LoVo (cell line): ENCODE data around the gene FLRT3.

Experiments used
- DNase-seq: peaks from one replicate; pipeline ENCODE4 v3.0.0-alpha.2; 2016; ENCODE audit warnings: low spot score

The FLRT3 gene

GRCh38 chr20:14337400-14338171, at the start of gene FLRT3:
FLRT3 (minus strand) TSS chr20:14337612; CDS start chr20:14327506, 10,106 bp downstream.
- peak; percentile 90 for DNase-seq

DNA sequence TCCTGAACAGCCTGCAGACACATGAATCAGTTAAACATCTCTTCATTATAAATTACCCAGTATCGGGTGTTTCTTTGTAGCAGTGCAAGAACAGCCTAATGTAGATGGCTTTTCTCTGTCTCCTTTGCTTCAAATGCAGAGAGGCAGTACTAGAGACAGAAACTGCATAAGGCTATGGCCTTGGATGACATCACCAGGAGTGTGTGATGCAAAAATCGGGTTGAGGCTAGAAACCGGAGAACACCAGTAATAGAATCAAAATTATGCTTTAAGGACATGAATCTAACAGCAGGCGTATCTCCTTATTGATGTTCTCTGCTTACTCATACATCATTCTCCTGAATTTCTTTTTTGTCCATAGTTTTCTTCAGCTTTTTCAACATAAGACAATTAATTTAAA, 49.3 kb upstream of the FLRT3 start:
- no peak for DNase-seq

DNA sequence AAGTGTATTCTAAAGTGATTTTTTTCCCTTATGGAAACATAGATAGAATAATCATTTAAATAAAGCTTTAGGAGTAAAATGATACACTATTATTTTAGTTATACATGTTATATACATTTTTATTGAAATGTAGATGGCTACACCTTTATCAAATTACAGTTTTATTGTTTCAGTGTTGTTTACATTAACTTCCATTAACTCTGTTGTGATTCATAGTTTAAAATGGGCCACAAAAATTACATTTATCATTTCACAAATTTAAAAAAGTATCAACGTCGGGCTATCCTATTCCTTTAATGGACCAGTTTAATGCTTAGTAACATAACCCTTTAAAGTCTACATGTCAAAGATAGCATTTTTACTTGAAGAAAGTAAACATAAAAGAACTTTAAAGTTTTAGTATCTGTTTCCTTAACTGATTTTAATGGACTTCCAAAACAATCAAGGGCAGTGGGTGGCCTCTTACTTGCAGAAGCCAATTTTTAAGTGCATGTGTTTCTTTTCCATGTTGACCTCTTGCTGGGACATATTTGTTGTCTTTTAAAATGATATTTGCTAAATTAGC, 47.8 kb upstream of the FLRT3 start:
- no peak for DNase-seq

DNA sequence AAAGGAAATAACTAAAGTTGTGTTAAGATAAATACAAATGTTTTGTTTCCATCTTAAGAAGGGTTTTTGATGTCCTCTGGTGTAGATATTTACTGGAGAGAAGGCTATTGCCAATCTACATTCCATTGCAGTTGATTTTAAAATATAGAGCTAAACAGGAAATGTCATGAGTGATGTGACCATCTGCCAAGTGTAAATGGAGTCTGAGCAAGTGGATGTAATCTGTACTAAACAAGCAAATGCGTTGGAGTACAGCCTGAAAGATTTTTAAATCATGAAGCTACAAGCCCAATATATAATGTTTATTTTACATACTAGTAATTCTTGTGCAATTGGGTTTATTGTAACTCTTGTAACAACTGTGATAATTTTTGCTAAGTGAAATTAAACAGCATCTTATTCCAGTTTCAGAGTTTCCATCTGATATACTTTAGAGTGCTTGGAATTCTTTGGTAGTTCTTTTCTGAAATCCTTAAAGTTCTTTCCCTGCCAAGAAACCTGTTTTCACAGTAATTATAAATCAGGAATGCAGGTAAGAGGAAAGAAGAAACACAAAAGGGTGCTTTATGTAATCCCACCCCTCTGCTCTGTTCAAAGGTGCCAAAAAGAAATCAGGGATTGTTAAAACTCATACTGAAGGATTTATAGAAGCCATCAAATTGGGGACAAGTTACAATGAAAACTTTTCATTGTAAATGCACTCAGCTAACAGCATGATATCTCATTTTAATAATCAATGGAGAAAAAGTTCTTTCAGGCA, 47.2 kb upstream of the FLRT3 start:
- DNase-seq = no peak

DNA sequence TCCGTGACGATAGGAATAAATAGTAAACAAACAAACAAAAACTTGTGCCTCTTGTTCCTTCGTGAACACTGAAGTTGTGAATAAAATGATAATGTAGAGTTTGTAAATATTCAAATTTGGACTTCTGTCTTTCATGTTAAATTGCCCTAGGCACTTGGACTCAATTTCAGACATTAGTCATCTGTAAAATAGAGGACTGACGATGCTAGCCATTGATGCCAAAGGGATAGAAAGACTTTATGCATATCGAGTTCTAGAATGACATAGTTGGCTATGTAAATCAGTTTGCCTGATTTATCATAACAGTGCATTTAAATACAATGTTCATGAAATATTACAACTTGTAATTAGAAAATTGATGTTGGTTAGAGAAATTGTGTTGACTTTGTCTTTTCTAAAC, 45.9 kb upstream of the FLRT3 start:
- DNase-seq = no peak

DNA sequence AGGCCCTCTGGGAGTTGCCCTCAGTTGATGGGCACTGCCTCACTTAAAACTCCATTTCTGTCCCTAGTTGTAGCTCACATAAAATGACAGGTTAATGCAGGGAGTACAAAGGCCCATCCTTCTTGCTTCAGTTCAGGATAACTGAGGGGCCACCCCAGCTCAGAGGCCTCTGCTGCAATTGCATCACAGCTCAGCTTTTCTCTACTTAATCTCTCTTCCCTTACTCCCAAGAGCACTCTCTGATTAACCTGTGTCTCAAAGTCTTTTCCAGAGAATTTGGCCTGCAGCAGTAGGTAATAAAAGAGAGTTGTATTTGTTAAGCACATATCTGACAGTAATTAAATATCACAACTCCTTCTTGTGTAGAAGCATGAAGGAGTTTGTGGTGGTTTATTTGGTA, 40.9 kb upstream of the FLRT3 start:
- DNase-seq = no peak

- DNase-seq = no peak
Measured at GRCh38 chr20:14375416-14375985, 38.1 kb upstream of the FLRT3 start.

GRCh38 chr20:14374196-14374595, 36.8 kb upstream of the FLRT3 start:
- no peak for DNase-seq

DNA sequence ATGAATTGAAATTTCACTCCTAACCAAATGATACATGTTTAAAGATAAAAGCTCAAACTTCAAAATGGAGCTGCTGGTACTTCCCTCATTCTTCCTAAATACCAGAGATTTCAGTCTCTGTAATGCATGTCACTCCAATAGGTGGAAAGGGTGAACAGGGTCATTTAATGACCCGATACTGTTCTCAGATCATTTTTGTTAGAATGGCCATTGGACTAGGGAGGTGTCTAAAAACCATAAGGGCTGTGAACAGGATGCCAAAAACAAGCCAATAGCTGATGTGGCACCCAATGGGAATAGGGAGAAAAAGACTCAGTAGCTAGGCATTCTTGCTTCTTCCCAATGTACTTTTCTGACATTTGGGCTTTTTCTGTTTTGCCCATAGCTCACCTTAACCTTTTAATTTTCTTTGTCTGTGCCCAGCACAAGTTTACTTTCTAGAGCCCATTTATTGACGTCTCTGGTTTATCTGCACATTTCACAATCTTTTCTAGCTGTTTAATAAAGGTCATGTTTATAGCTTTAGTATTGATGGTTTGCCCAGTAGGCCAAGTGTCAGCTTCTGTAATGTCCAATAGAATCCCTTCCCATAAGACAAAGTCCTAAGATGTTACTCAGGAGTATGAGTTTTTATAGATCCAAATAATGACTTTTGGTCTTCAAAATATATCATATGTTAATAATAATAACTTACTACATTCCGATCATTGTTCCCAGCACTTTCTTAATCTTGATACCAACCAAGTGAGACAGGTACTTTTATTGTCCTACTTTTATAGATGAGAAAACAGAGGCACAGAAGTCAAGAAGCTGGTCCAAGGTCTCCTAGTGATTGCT, 24.3 kb upstream of the FLRT3 start:
- DNase-seq = no peak

DNA sequence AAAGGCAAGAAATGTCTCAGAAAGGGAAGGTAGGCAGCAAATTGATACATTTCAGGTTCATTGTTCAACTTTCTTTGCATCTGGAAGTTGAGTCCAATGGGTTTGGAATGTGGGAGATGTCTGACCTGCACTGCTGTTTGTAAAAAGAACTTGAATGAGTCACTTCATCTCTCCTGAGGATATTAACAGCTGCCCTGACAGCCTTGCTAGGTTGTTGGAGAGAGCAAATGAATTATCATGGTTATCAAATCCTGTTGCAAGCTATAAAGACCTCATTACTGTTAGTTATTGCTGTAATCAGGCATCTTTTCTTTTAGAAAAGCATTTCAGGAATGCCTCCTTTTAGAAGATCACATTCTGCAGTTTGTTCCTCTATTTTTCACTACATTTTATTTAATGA, 23.0 kb upstream of the FLRT3 start:
- DNase-seq = no peak

DNA sequence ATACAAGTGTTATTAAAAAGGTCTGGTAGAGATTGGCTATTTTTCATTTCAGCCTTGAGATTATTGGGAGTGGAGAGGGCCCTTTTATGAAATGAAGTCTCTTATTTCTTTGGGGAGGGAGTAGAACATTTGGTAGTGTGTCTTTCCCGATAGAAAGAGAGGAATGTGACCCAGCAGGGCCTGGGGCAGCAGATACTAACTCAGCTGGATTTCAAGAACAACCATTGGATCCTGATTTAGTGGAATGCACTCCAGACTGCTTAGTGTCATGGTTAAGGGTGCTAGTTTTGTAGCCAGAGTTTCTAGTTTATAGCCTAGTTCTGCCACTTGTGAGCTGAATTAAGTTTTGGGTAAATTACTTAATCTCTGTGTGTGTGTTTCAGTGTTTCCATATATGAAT, 18.4 kb upstream of the FLRT3 start:
- no peak for DNase-seq

DNA sequence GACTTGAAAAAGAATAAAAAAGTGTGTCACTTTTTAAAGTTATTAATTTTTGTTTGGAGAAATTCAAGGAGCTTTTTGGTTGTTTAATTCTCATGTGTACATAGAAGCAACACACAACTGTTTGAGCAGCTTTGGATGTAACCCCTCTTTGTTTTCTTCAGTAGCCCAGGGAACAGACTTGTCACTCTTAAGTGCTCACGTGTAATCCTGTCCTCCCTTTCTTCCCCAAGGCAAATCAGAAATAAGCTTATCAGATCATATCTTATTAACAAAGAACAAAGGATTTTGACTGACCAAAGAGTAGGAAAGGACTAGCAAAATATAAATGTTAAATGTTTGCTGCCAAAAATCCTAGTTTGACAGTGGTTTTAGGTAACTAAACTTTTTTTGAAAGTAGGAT, 7.3 kb upstream of the FLRT3 start:
- no peak for DNase-seq

GRCh38 chr20:14343491-14344065, 6.2 kb upstream of the FLRT3 start:
- DNase-seq = no peak

DNA sequence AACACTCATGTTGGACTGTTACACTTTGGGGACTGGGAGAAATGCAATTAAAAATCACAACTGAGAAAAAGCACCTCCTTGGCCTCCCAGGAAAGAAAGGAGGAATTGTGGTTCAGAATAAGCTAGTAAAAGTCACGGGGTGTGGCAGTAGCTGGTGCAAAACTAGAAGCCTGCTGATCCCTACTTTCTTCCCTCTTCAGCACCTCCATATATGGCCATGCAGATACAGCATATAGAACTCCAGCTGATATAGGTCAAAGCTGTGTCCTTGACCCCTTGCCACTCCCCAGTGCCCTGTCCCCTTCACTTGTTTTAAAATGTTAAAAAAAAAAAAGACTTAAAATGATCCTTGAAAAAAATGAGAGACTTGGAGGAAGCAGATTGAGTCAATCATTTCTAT, 5.5 kb upstream of the FLRT3 start:
- DNase-seq = no peak

DNA sequence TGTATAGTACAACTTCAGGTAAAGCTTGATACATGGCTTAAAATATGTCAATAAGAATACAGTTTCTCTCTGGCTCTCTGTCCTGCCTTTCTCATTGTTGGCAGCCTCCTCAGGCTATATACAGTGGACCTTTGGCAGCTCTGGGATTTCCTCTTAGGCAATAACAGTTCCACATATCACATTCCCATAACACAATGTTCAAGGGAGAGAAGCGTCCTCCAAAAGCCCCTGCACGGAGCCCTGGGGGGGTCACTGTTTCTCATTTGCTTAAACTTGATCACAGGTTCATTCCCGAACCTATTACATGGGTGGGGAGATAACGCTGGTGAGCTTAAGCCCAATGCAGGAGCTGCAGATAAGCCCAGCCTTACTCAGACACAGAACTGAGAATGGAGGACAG, 4.4 kb upstream of the FLRT3 start:
- no peak for DNase-seq

- peak; percentile 9 for DNase-seq
Measured at GRCh38 chr20:14336686-14337085, 726 bp downstream of the FLRT3 start.

DNA sequence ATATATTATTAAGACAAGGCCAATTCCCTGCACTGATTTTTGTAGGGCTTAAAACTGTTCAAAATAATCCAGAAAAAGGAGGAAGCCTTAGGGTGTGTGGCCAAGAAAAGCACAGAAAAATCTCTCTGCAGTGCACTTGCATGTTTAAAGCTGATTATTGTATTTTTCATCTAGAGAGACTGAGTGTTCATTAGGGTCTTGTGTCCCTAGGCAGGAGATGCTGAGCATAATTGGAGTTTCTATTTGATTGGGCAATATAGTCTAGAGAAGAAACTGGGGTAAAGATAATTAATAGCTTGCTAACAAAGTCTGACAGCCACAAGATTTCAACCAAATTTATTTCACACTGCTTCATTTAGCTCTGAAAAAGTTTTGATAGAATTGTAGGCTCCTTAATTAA, 2.4 kb downstream of the FLRT3 start:
- no peak for DNase-seq

- peak; percentile 24 for DNase-seq
Measured at GRCh38 chr20:14334306-14334930, 3.0 kb downstream of the FLRT3 start.

- DNase-seq = no peak
Measured at GRCh38 chr20:14333721-14334120, 3.7 kb downstream of the FLRT3 start.

- no peak for DNase-seq
Measured at GRCh38 chr20:14332866-14333265, 4.5 kb downstream of the FLRT3 start.

- DNase-seq = no peak
Measured at GRCh38 chr20:14331646-14332045, 5.8 kb downstream of the FLRT3 start.
